Subcutaneous adipose tissue (tissue), 4 donors: ENCODE results near the gene GNG7. TPM values are rescaled to one million over a fixed set of nuclear protein-coding genes. Genes with fewer than 3 reads are reported as not detected.

Experiments used
- CTCF ChIP-seq: fragments of 450-650 bp; IDR thresholded peaks from one replicate; pipeline ENCODE4 v1.5.1; 2016; ENCODE audit warnings: low read depth, mild to moderate bottlenecking, control low read depth, antibody characterized with exemption, moderate library complexity
- total RNA-seq, 4 donors: library from RNA; depleted of rRNA; stranded (reverse); fragments of >200 nt; gene quantifications; one replicate each; pipeline ENCODE4 v1.1.0, GENCODE V29; 2016

The GNG7 gene
- total RNA-seq, 4 donors from 2014 or later, result 0.16 to 3.6 (median 0.82) TPM

GRCh38 chr19:2497186-2497585 lies 205.3 kb downstream of the GNG7 start:
- TF ChIP-seq CTCF, result no peak

- no peak for TF ChIP-seq CTCF
Observed at GRCh38 chr19:2495651-2496316, 206.7 kb downstream of the GNG7 start.

GRCh38 chr19:2495130-2495641 lies 207.3 kb downstream of the GNG7 start:
- no peak for TF ChIP-seq CTCF

GRCh38 chr19:2494447-2495129 lies 207.9 kb downstream of the GNG7 start:
- TF ChIP-seq CTCF, result no peak

- TF ChIP-seq CTCF, result no peak
Observed at GRCh38 chr19:2494084-2494446, 208.4 kb downstream of the GNG7 start.

GRCh38 chr19:2492870-2493269 lies 209.6 kb downstream of the GNG7 start:
- TF ChIP-seq CTCF, result no peak

GRCh38 chr19:2491130-2491801 lies 211.2 kb downstream of the GNG7 start:
- TF ChIP-seq CTCF, result no peak
